ENCODE data around the gene OTX2. TPM values are rescaled to one million over a fixed set of nuclear protein-coding genes. Genes with fewer than 3 reads are reported as not detected.

The OTX2 gene
- total and polyA plus RNA-seq, 7 experiments from 2014 or later, result not detected

- peaks cover 4 to 14% (median 10%) of the 10 kb centered on the region in 5 donors for H3K36me3 Mint-ChIP-seq
- peaks cover 14 to 49% (median 28%) of the 10 kb centered on the region in 7 donors for H3K4me1 Mint-ChIP-seq
- no peak for DNase-seq
These were observed 1.7 kb downstream of the OTX2 start for GRCh38 chr14:56808383-56809269.

GRCh38 chr14:56808110-56808382, 2.2 kb downstream of the OTX2 start:
- Mint-ChIP-seq H3K36me3 (peaks cover 4 to 14% (median 10%) of the 10 kb centered on the region in 5 donors), H3K4me1 (peaks cover 14 to 49% (median 28%) of the 10 kb centered on the region in 7 donors), H3K4me3 (peak overlapping the region in 7 of 10 donors; percentile 48 to 74 (median 60)), H3K9me3 (peaks cover 0 to 54% (median 15%) of the 10 kb centered on the region in 11 donors), H3K27ac (peak overlapping the region in 1 of 9 donors; percentile 56), H3K27me3 (peaks cover 83 to 87% (median 85%) of the 10 kb centered on the region in 5 donors)
- Histone ChIP-seq H3K4me3 (ENCODE audit: low read length) (no peak overlapping the region), H3K27me3 (ENCODE audit: control insufficient read depth in 2 of 2, insufficient read depth in 2 of 2, low read length in 2 of 2) (peaks cover 9 to 36% of the 10 kb centered on the region in 2 donors), H3K9me3 (ENCODE audit: control insufficient read depth in 2 of 3, low read length in 3 of 3) (no peaks in the 10 kb centered on the region), H3K4me1 (ENCODE audit: control insufficient read depth in 2 of 2, insufficient read depth in 2 of 2, low read length in 2 of 2) (no peaks in the 10 kb centered on the region), H3K27ac (ENCODE audit: low read depth, low read length) (no peak overlapping the region), H3K36me3 (ENCODE audit: control insufficient read depth in 2 of 3, insufficient read depth in 3 of 3, low read length in 3 of 3) (no peaks in the 10 kb centered on the region)
- CTCF ChIA-PET, result no interaction called here
- ATAC-seq, result no peak
- intact Hi-C loops (cut with micrococcal nuclease), result no loop called here
- POLR2A ChIA-PET, result no interaction called here
- no peak for DNase-seq

More at GRCh38 chr14:56808383-56809269, 1.7 kb downstream of the OTX2 start:
- H3K4me1 ChIP-seq (ENCODE audit: control insufficient read depth in 2 of 2, insufficient read depth in 2 of 2, low read length in 2 of 2), result no peaks in the 10 kb centered on the region
- ChIA-PET POLR2A (no interaction called here), CTCF (no interaction called here)
- no peaks in the 10 kb centered on the region for H3K9me3 ChIP-seq (ENCODE audit: control insufficient read depth in 2 of 3, low read length in 3 of 3)
- H3K4me3 ChIP-seq (ENCODE audit: low read length), result no peak overlapping the region
- H3K36me3 ChIP-seq (ENCODE audit: control insufficient read depth in 2 of 3, insufficient read depth in 3 of 3, low read length in 3 of 3), result no peaks in the 10 kb centered on the region
- H3K27ac ChIP-seq (ENCODE audit: low read depth, low read length), result no peak overlapping the region
- H3K27me3 Mint-ChIP-seq, result peaks cover 83 to 88% (median 85%) of the 10 kb centered on the region in 5 donors
- peaks cover 9 to 33% of the 10 kb centered on the region in 2 donors for H3K27me3 ChIP-seq (ENCODE audit: control insufficient read depth in 2 of 2, insufficient read depth in 2 of 2, low read length in 2 of 2)
- H3K9me3 Mint-ChIP-seq, result peaks cover 0 to 52% (median 15%) of the 10 kb centered on the region in 11 donors
- H3K4me3 Mint-ChIP-seq, result peak overlapping the region in 7 of 10 donors; percentile 48 to 74 (median 60)
- no peak for ATAC-seq
- H3K27ac Mint-ChIP-seq, result peak overlapping the region in 1 of 9 donors; percentile 56
- intact Hi-C loops (cut with micrococcal nuclease), result no loop called here

- ATAC-seq (no peak), DNase-seq (no peak)
- ChIA-PET POLR2A (no interaction called here), CTCF (no interaction called here)
- Histone ChIP-seq H3K36me3 (ENCODE audit: control insufficient read depth in 2 of 3, insufficient read depth in 3 of 3, low read length in 3 of 3) (no peaks in the 10 kb centered on the region), H3K9me3 (ENCODE audit: control insufficient read depth in 2 of 3, low read length in 3 of 3) (no peaks in the 10 kb centered on the region), H3K4me1 (ENCODE audit: control insufficient read depth in 2 of 2, insufficient read depth in 2 of 2, low read length in 2 of 2) (no peaks in the 10 kb centered on the region), H3K27ac (ENCODE audit: low read depth, low read length) (no peak overlapping the region), H3K27me3 (ENCODE audit: control insufficient read depth in 2 of 2, insufficient read depth in 2 of 2, low read length in 2 of 2) (peaks cover 9 to 36% of the 10 kb centered on the region in 2 donors), H3K4me3 (ENCODE audit: low read length) (no peak overlapping the region)
- H3K9me3 Mint-ChIP-seq, result peaks cover 0 to 55% (median 15%) of the 10 kb centered on the region in 11 donors
- H3K27me3 Mint-ChIP-seq, result peaks cover 81 to 85% (median 83%) of the 10 kb centered on the region in 5 donors
- H3K27ac Mint-ChIP-seq, result peak overlapping the region in 1 of 9 donors; percentile 56
- H3K4me1 Mint-ChIP-seq, result peaks cover 14 to 49% (median 28%) of the 10 kb centered on the region in 7 donors
- peak overlapping the region in 8 of 10 donors; percentile 6 to 74 (median 58) for H3K4me3 Mint-ChIP-seq
- peaks cover 4 to 14% (median 10%) of the 10 kb centered on the region in 5 donors for H3K36me3 Mint-ChIP-seq
- intact Hi-C loops (cut with micrococcal nuclease), result no loop called here
These were observed 2.7 kb downstream of the OTX2 start for GRCh38 chr14:56807386-56808109.

- no peak overlapping the region for H3K27ac Mint-ChIP-seq
- POLR2A ChIA-PET, result no interaction called here
- H3K4me1 Mint-ChIP-seq, result peaks cover 10 to 49% (median 28%) of the 10 kb centered on the region in 7 donors
- peak overlapping the region in 3 of 10 donors; percentile 14 to 43 (median 25) for H3K4me3 Mint-ChIP-seq
- H3K9me3 Mint-ChIP-seq, result peaks cover 0 to 61% (median 19%) of the 10 kb centered on the region in 11 donors
- H3K36me3 Mint-ChIP-seq, result peaks cover 4 to 15% (median 10%) of the 10 kb centered on the region in 5 donors
- Histone ChIP-seq H3K4me1 (ENCODE audit: control insufficient read depth in 2 of 2, insufficient read depth in 2 of 2, low read length in 2 of 2) (no peaks in the 10 kb centered on the region), H3K27me3 (ENCODE audit: control insufficient read depth in 2 of 2, insufficient read depth in 2 of 2, low read length in 2 of 2) (peaks cover 9 to 34% of the 10 kb centered on the region in 2 donors), H3K9me3 (ENCODE audit: control insufficient read depth in 2 of 3, low read length in 3 of 3) (no peaks in the 10 kb centered on the region), H3K4me3 (ENCODE audit: low read length) (no peak overlapping the region), H3K27ac (ENCODE audit: low read depth, low read length) (no peak overlapping the region), H3K36me3 (ENCODE audit: control insufficient read depth in 2 of 3, insufficient read depth in 3 of 3, low read length in 3 of 3) (no peaks in the 10 kb centered on the region)
- CTCF ChIA-PET, result no interaction called here
- no peak for DNase-seq
- intact Hi-C loops (cut with micrococcal nuclease), result no loop called here
- H3K27me3 Mint-ChIP-seq, result peaks cover 85 to 88% (median 87%) of the 10 kb centered on the region in 5 donors
- ATAC-seq, result no peak
These were observed 3.5 kb downstream of the OTX2 start for GRCh38 chr14:56806760-56807159.

GRCh38 chr14:56805992-56806727, 4.1 kb downstream of the OTX2 start:
- Histone ChIP-seq H3K36me3 (ENCODE audit: control insufficient read depth in 2 of 3, insufficient read depth in 3 of 3, low read length in 3 of 3) (no peaks in the 10 kb centered on the region), H3K27ac (ENCODE audit: low read depth, low read length) (no peak overlapping the region), H3K4me1 (ENCODE audit: control insufficient read depth in 2 of 2, insufficient read depth in 2 of 2, low read length in 2 of 2) (no peaks in the 10 kb centered on the region), H3K27me3 (ENCODE audit: control insufficient read depth in 2 of 2, insufficient read depth in 2 of 2, low read length in 2 of 2) (peaks cover 9 to 33% of the 10 kb centered on the region in 2 donors), H3K9me3 (ENCODE audit: control insufficient read depth in 2 of 3, low read length in 3 of 3) (no peaks in the 10 kb centered on the region), H3K4me3 (ENCODE audit: low read length) (no peak overlapping the region)
- Mint-ChIP-seq H3K9me3 (peaks cover 0 to 61% (median 18%) of the 10 kb centered on the region in 11 donors), H3K4me1 (peaks cover 10 to 49% (median 28%) of the 10 kb centered on the region in 7 donors), H3K27me3 (peaks cover 88 to 92% (median 91%) of the 10 kb centered on the region in 5 donors), H3K4me3 (peak overlapping the region in 1 of 10 donors; percentile 14), H3K36me3 (peaks cover 4 to 15% (median 10%) of the 10 kb centered on the region in 5 donors), H3K27ac (no peak overlapping the region)
- ChIA-PET CTCF (no interaction called here), POLR2A (no interaction called here)
- DNase-seq (no peak), ATAC-seq (no peak)
- intact Hi-C loops (cut with micrococcal nuclease), result no loop called here

- Histone ChIP-seq H3K4me3 (ENCODE audit: low read length) (no peak overlapping the region), H3K36me3 (ENCODE audit: control insufficient read depth in 2 of 3, insufficient read depth in 3 of 3, low read length in 3 of 3) (no peaks in the 10 kb centered on the region), H3K27ac (ENCODE audit: low read depth, low read length) (no peak overlapping the region), H3K27me3 (ENCODE audit: control insufficient read depth in 2 of 2, insufficient read depth in 2 of 2, low read length in 2 of 2) (peaks cover 9 to 27% of the 10 kb centered on the region in 2 donors), H3K9me3 (ENCODE audit: control insufficient read depth in 2 of 3, low read length in 3 of 3) (no peaks in the 10 kb centered on the region), H3K4me1 (ENCODE audit: control insufficient read depth in 2 of 2, insufficient read depth in 2 of 2, low read length in 2 of 2) (no peaks in the 10 kb centered on the region)
- peaks cover 88 to 92% (median 90%) of the 10 kb centered on the region in 5 donors for H3K27me3 Mint-ChIP-seq
- H3K36me3 Mint-ChIP-seq, result peaks cover 4 to 15% (median 10%) of the 10 kb centered on the region in 5 donors
- peaks cover 0 to 54% (median 14%) of the 10 kb centered on the region in 11 donors for H3K9me3 Mint-ChIP-seq
- no peak for ATAC-seq
- intact Hi-C loops (cut with micrococcal nuclease), result no loop called here
- DNase-seq, result no peak
- peaks cover 10 to 43% (median 28%) of the 10 kb centered on the region in 7 donors for H3K4me1 Mint-ChIP-seq
- H3K4me3 Mint-ChIP-seq, result no peak overlapping the region
- ChIA-PET CTCF (no interaction called here), POLR2A (no interaction called here)
- H3K27ac Mint-ChIP-seq, result no peak overlapping the region
These were observed 4.9 kb downstream of the OTX2 start for GRCh38 chr14:56805201-56805991.

Data from naive thymus-derived CD4-positive, alpha-beta T cell (primary cell).